Stimulated activated CD4-positive, alpha-beta T cell treated with anti-CD3 and anti-CD28 coated beads, Interleukin-1b, Interleukin-23, amount 100 ng/mL, for 24 hours (primary cell): ENCODE measurements around the gene KCNJ14.

Experiments
- DNase-seq, 4 experiments: peaks; one replicate each; pipeline ENCODE4 v3.0.0-alpha.2; 2020; ENCODE audit warnings: low read depth in 4 of 4, low spot score in 1 of 4

KCNJ14 gene

GRCh38 chr19:48502350-48503018 lies 47.1 kb downstream of the KCNJ14 start:
- DNase-seq, result no peak

DNA sequence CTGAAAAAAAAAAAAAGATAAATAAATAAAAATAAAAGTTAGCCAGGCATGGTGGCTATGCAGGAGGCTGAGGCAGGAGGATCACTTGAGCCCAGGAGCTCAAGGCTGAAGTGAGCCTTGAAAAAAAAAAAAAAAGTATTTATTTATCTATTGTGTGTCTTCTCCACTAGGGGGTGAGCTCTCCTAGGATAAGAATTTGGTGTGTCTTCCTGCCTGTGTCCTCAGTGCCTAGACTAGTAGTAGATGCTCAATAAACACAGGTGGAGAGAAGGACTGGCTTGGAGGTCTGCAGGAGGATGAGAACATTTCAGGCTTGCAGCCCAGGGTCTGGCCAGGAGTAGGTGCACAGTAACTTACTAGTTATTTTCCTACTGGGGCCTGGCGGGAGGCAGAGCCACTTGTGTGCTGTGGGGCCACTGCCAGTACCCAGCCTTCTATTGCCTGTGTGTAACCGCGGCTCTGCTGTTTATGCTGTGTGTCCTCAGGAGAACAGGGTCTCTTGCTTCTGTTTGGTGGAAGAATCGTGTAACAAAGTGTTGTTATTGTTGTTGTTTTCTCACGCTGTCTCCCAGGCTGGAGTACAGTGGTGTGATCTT lies 50.9 kb downstream of the KCNJ14 start:
- DNase-seq, result no peak

DNA sequence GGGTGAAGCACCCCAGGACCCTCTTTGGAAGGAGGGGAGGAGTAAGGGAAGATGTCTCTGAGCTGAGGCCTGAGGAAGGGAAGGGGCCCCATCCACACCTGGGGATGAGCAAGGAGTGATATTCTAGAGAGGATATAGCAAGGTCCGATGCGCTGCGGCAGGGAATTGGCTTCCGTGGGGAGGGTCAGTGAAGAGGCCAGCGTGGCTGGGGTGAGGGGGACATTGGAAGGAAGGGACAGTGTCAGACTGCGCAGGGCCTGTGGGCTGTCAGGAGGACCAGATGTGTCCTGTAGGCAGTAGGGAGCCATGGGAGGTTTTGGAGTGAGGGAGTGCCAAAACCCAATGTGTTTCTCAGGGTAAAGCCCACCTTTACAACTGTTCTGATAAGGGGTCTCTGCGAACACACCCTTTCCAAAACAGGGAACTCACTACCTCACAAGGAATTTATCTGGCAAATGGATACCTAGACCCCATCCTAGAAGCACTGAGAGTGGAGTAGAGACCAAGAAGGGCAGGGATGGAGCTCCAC lies 52.6 kb downstream of the KCNJ14 start:
- no peak for DNase-seq

DNA sequence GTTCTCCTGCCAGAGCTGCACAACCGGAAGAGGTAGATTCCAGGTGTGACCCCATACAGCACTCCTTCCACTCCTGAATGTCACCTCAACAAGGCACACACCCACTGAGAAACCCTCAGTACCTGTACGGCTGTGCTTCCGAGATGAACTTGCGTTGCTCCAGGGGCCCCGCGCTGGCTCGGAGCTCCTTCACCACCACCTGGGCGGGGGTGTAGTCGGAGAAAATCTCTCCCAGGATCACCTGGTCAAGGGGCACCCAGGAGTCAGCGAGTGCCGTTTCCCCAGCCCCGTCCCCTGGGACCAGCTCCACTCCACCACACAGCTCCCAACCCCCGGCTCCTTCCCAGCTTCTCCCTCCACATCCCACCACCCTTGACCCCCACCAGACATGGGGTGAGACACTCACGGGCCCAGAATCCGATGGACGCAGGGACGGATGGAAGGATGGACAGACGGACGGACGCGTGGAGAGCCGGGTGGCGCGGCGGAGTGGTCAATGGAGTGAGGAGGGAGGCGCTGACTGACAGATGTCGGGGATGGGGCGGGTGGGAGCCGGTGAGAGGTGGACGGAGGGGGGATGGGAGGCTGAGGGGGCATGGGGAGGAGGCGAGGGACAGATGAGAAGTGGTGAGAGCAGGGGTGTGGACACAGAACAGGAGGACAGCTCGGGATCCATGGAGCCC lies 53.5 kb downstream of the KCNJ14 start:
- no peak for DNase-seq

GRCh38 chr19:48509467-48510194 lies 54.3 kb downstream of the KCNJ14 start:
- no peak for DNase-seq

- DNase-seq, result peak in 3 of 4 experiments; percentile 57 to 71 (median 65)
Measured at GRCh38 chr19:48510421-48511268, 55.3 kb downstream of the KCNJ14 start.

DNA sequence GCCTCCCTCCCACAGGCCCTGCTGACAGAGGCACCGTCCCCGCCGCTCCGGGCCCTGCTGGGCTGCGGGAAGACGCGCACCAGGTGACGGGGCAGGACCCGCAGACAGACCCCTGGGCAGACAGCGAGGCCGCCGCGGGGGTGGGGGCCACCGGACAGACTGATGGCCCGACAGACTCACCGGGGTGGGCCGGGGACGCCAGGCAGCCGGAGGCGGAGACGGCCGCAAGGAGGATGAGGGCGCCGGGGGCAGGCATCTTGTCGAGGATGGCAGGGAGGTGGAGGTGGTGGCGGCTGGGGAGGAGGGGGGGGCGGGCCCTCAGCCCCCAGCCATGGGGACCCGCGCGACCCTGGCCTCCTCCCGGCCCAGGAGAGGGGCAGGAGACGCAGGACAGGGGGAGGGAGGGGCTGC lies 56.0 kb downstream of the KCNJ14 start:
- no peak for DNase-seq

- DNase-seq, result peak in 3 of 4 experiments; percentile 55 to 70 (median 65)
Measured at GRCh38 chr19:48511800-48512503, 56.6 kb downstream of the KCNJ14 start, which contains the start of gene LMTK3. TSS of gene LMTK3 (minus strand) at chr19:48511835. CDS start at chr19:48511576, 259 bp downstream.

GRCh38 chr19:48512504-48513288 lies 57.3 kb downstream of the KCNJ14 start:
- no peak for DNase-seq

GRCh38 chr19:48513289-48514122 lies 58.1 kb downstream of the KCNJ14 start:
- DNase-seq, result peak in 3 of 4 experiments; percentile 54 to 67 (median 59)

DNA sequence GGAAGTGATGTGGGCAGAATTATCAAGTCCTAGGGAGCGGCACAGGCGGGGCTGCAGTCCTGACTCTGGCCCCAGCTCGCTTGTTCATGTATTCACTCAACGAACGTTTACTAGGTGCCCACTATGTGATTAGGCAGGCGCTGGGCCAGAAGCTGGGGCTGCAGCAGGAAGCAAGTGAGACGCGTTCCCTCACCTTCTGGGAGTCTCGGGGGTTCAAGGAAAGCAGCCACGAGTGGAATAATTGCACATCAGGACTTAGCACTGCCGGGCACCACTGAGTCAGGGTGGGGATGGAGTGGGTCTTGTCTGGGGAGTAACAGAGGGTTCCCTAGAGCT lies 58.7 kb downstream of the KCNJ14 start:
- no peak for DNase-seq

- DNase-seq, result no peak
Measured at GRCh38 chr19:48516536-48516935, 61.2 kb downstream of the KCNJ14 start.
